Duodenal mucosa (tissue), 2 donors: Measurements from ENCODE around the gene RNF150.

Source experiments
- H3K27ac ChIP-seq: one replicate; pipeline ENCODE4 v1.7.0; 2013; ENCODE audit warnings: low read depth, low read length
- H3K27me3 ChIP-seq, 2 donors: one replicate each; pipeline ENCODE4 v1.7.0; 2013; ENCODE audit warnings: low read length in 2 of 2, control low read depth in 1 of 2; ENCODE audit not compliant: insufficient read depth in 2 of 2, control insufficient read depth in 1 of 2
- H3K36me3 ChIP-seq, 2 donors: one replicate each; pipeline ENCODE4 v1.7.0; 2013; ENCODE audit warnings: low read length in 2 of 2, control low read depth in 1 of 2; ENCODE audit not compliant: insufficient read depth in 2 of 2, control insufficient read depth in 1 of 2
- H3K4me1 ChIP-seq, 2 donors: one replicate each; pipeline ENCODE4 v1.7.0; 2013; ENCODE audit warnings: low read length in 2 of 2, control low read depth in 1 of 2; ENCODE audit not compliant: insufficient read depth in 2 of 2, control insufficient read depth in 1 of 2
- H3K4me3 ChIP-seq, 2 donors: one replicate each; pipeline ENCODE4 v1.7.0; 2013; ENCODE audit warnings: low read length in 2 of 2, low read depth in 1 of 2
- H3K9ac ChIP-seq, 2 donors: one replicate each; pipeline ENCODE4 v1.7.0; 2013; ENCODE audit warnings: low read length in 2 of 2, low read depth in 1 of 2
- H3K9me3 ChIP-seq, 2 donors: one replicate each; pipeline ENCODE4 v1.7.0; 2013; ENCODE audit warnings: low read length in 2 of 2, control low read depth in 1 of 2; ENCODE audit not compliant: control insufficient read depth in 1 of 2

RNF150 gene

DNA sequence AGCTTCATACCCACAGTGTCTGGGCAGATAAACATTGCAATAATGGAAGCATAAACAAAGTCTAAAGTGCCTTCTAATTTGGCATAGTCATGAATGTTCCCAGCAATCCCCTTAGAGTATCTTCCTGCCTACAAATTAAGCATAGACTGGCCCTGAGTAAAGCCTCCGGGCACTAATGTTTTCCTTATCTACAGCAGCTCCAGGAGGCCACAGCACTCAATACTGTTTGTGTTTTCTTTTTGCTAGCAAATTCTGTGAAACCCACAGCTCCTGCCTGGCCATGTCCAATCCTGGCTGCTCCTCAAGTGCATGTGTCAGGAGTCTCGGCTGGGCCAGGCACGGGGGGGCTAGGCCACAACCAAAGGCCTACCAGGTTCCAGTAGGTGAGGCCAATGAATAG is 274.4 kb downstream of the RNF150 start:
- no peak overlapping the region for H3K27ac ChIP-seq
- H3K36me3 ChIP-seq, result no peaks in the 10 kb centered on the region
- no peaks in the 10 kb centered on the region for H3K27me3 ChIP-seq
- no peak overlapping the region for H3K9ac ChIP-seq
- H3K4me1 ChIP-seq, result no peaks in the 10 kb centered on the region
- no peaks in the 10 kb centered on the region for H3K9me3 ChIP-seq
- no peak overlapping the region for H3K4me3 ChIP-seq

DNA sequence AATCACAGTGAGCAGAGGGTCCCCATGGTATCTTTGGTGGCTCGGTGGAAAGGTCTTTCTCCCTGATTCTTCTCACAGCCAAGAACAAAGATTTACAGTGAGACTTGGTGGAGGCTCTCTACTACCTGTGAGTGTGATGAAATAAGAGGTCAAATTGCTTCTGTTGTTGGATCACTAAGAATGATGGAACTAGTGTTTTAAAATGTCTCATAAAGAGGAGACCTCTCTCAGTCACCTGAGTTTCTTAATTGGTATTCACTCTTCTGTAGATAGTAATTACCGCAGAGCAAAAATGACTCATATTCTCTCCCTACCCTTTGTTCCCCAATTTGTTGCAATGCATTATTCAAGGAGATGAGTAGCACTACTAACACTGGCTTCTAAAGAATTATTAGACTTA is 276.2 kb downstream of the RNF150 start:
- Histone ChIP-seq H3K27me3 (no peaks in the 10 kb centered on the region), H3K9ac (no peak overlapping the region), H3K4me3 (no peak overlapping the region), H3K27ac (no peak overlapping the region), H3K4me1 (no peaks in the 10 kb centered on the region), H3K36me3 (no peaks in the 10 kb centered on the region), H3K9me3 (no peaks in the 10 kb centered on the region)

GRCh38 chr4:140856621-140857062 is 276.6 kb downstream of the RNF150 start:
- Histone ChIP-seq H3K36me3 (no peaks in the 10 kb centered on the region), H3K4me3 (no peak overlapping the region), H3K27me3 (no peaks in the 10 kb centered on the region), H3K9me3 (no peaks in the 10 kb centered on the region), H3K4me1 (no peaks in the 10 kb centered on the region), H3K27ac (no peak overlapping the region), H3K9ac (no peak overlapping the region)

- H3K27ac ChIP-seq, result no peak overlapping the region
- no peaks in the 10 kb centered on the region for H3K4me1 ChIP-seq
- no peak overlapping the region for H3K9ac ChIP-seq
- H3K9me3 ChIP-seq, result no peaks in the 10 kb centered on the region
- H3K27me3 ChIP-seq, result no peaks in the 10 kb centered on the region
- H3K36me3 ChIP-seq, result no peaks in the 10 kb centered on the region
- H3K4me3 ChIP-seq, result no peak overlapping the region
Observed at GRCh38 chr4:140854168-140854567, 279.1 kb downstream of the RNF150 start.

- no peak overlapping the region for H3K27ac ChIP-seq
- H3K4me1 ChIP-seq, result no peaks in the 10 kb centered on the region
- H3K27me3 ChIP-seq, result no peaks in the 10 kb centered on the region
- no peak overlapping the region for H3K9ac ChIP-seq
- H3K36me3 ChIP-seq, result no peaks in the 10 kb centered on the region
- no peaks in the 10 kb centered on the region for H3K9me3 ChIP-seq
- H3K4me3 ChIP-seq, result no peak overlapping the region
Observed at GRCh38 chr4:140851804-140852203, 281.5 kb downstream of the RNF150 start.

GRCh38 chr4:140851032-140851636 is 282.1 kb downstream of the RNF150 start:
- Histone ChIP-seq H3K27ac (no peak overlapping the region), H3K27me3 (no peaks in the 10 kb centered on the region), H3K4me1 (no peaks in the 10 kb centered on the region), H3K36me3 (no peaks in the 10 kb centered on the region), H3K9me3 (no peaks in the 10 kb centered on the region), H3K4me3 (no peak overlapping the region), H3K9ac (no peak overlapping the region)

- no peaks in the 10 kb centered on the region for H3K4me1 ChIP-seq
- H3K36me3 ChIP-seq, result no peaks in the 10 kb centered on the region
- no peak overlapping the region for H3K9ac ChIP-seq
- no peak overlapping the region for H3K27ac ChIP-seq
- H3K4me3 ChIP-seq, result no peak overlapping the region
- no peaks in the 10 kb centered on the region for H3K9me3 ChIP-seq
- no peaks in the 10 kb centered on the region for H3K27me3 ChIP-seq
Observed at GRCh38 chr4:140849526-140849925, 283.7 kb downstream of the RNF150 start.

GRCh38 chr4:140846736-140847135 is 286.5 kb downstream of the RNF150 start:
- H3K27me3 ChIP-seq, result no peaks in the 10 kb centered on the region
- no peak overlapping the region for H3K4me3 ChIP-seq
- H3K9me3 ChIP-seq, result no peaks in the 10 kb centered on the region
- H3K9ac ChIP-seq, result no peak overlapping the region
- H3K4me1 ChIP-seq, result no peaks in the 10 kb centered on the region
- no peaks in the 10 kb centered on the region for H3K36me3 ChIP-seq
- H3K27ac ChIP-seq, result no peak overlapping the region

- no peaks in the 10 kb centered on the region for H3K27me3 ChIP-seq
- H3K27ac ChIP-seq, result no peak overlapping the region
- H3K4me1 ChIP-seq, result no peaks in the 10 kb centered on the region
- H3K4me3 ChIP-seq, result no peak overlapping the region
- H3K36me3 ChIP-seq, result no peaks in the 10 kb centered on the region
- no peaks in the 10 kb centered on the region for H3K9me3 ChIP-seq
- H3K9ac ChIP-seq, result no peak overlapping the region
Observed at GRCh38 chr4:140844061-140844460, 289.2 kb downstream of the RNF150 start.

- H3K36me3 ChIP-seq, result no peaks in the 10 kb centered on the region
- no peak overlapping the region for H3K27ac ChIP-seq
- no peaks in the 10 kb centered on the region for H3K9me3 ChIP-seq
- H3K27me3 ChIP-seq, result no peaks in the 10 kb centered on the region
- no peaks in the 10 kb centered on the region for H3K4me1 ChIP-seq
- no peak overlapping the region for H3K9ac ChIP-seq
- H3K4me3 ChIP-seq, result no peak overlapping the region
Observed at GRCh38 chr4:140841186-140841585, 292.1 kb downstream of the RNF150 start.
